Spinal cord (tissue), 10 donors: ENCODE measurements around the gene TTC38. TPM values are rescaled to one million over a fixed set of nuclear protein-coding genes. Genes with fewer than 3 reads are reported as not detected.

ENCODE experiments used
- DNase-seq, 6 donors: peaks; one replicate each; pipeline versions ENCODE4 v3.0.0 to v3.0.0-alpha.2; 2013 to 2015; ENCODE audit warnings: low spot score in 6 of 6, low read depth in 4 of 6
- H3K27ac ChIP-seq: one replicate; pipeline ENCODE4 v1.5.1; 2013; ENCODE audit warnings: low read depth, low read length, control low read depth
- H3K27me3 ChIP-seq: one replicate; pipeline ENCODE4 v1.6.1; 2013; ENCODE audit warnings: low read length; ENCODE audit not compliant: control insufficient read depth, insufficient read depth
- H3K36me3 ChIP-seq: one replicate; pipeline ENCODE4 v1.6.1; 2013; ENCODE audit warnings: low read length; ENCODE audit not compliant: control insufficient read depth, insufficient read depth
- H3K4me1 ChIP-seq: one replicate; pipeline ENCODE4 v1.6.1; 2013; ENCODE audit warnings: low read length; ENCODE audit not compliant: control insufficient read depth, insufficient read depth
- H3K4me3 ChIP-seq: one replicate; pipeline ENCODE4 v1.5.1; 2013; ENCODE audit warnings: low read depth, low read length, control low read depth
- H3K9me3 ChIP-seq: one replicate; pipeline ENCODE4 v1.6.1; 2013; ENCODE audit warnings: low read length; ENCODE audit not compliant: control insufficient read depth, insufficient read depth
- WGBS: methylation state at CpG from one replicate; pipeline ENCODE4 v1.1.5; 2013; ENCODE audit warnings: missing lambda C conversion rate; ENCODE audit not compliant: insufficient coverage; 5-methylcytosine and 5-hydroxymethylcytosine counted together
- polyA plus RNA-seq, 2 donors: library from polyadenylated mRNA; unstranded; fragments of 120-200 nt; gene quantifications; one replicate each; pipeline ENCODE4 v1.2.1, GENCODE V29; 2013; ENCODE audit not compliant: insufficient read length in 2 of 2
- total RNA-seq, 2 donors: library from RNA; depleted of rRNA in 1 of 2; stranded (reverse); fragments of 120-200 nt in 1 of 2; fragments of >200 nt in 1 of 2; gene quantifications; one replicate each; pipeline versions ENCODE4 v1.2.3 to v1.2.4, GENCODE V29; 2013 to 2014
- donor health status: healthy.

TTC38 gene
- total and polyA plus RNA-seq, 4 donors = 15.6 to 33.1 (median 27.3) TPM

GRCh38 chr22:46281866-46282678, 14.3 kb downstream of the TTC38 start:
- Histone ChIP-seq H3K4me3 (no peak overlapping the region), H3K27me3 (no peaks in the 10 kb centered on the region), H3K36me3 (peaks cover 90% of the 10 kb centered on the region), H3K9me3 (no peaks in the 10 kb centered on the region), H3K4me1 (no peaks in the 10 kb centered on the region), H3K27ac (no peak overlapping the region)
- 95% methylated on average over 13 of the region's 13 CpGs for WGBS
- DNase-seq = no peak

DNA sequence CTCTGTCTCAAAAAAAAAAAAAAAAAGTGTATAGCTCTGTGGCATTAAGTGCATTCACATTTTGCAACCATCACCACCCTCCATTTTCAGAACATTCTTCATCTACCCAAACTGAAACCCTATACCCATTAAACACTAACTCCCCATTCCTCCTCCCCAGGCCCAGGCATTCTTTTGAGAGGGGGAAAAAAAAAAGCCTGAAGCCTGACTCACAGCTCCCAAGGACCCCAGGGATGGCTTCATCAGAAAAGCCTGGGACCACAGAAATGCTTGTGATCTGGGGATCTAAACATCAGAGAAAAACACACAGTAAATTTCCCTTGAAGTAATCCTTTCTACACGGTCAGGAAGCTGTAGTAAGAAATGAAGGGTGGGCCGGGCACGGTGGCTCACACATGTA, 18.2 kb downstream of the TTC38 start:
- H3K9me3 ChIP-seq = no peaks in the 10 kb centered on the region
- no peak for DNase-seq
- H3K27ac ChIP-seq = no peak overlapping the region
- H3K36me3 ChIP-seq = peaks cover 91% of the 10 kb centered on the region
- WGBS = 100% methylated on average over 3 of the region's 3 CpGs
- no peaks in the 10 kb centered on the region for H3K4me1 ChIP-seq
- H3K4me3 ChIP-seq = no peak overlapping the region
- H3K27me3 ChIP-seq = no peaks in the 10 kb centered on the region

GRCh38 chr22:46286941-46287872, 19.4 kb downstream of the TTC38 start:
- no peaks in the 10 kb centered on the region for H3K27me3 ChIP-seq
- DNase-seq = no peak
- H3K4me1 ChIP-seq = no peaks in the 10 kb centered on the region
- peaks cover 91% of the 10 kb centered on the region for H3K36me3 ChIP-seq
- H3K4me3 ChIP-seq = no peak overlapping the region
- WGBS = 96% methylated on average over 15 of the region's 15 CpGs
- H3K27ac ChIP-seq = no peak overlapping the region
- H3K9me3 ChIP-seq = no peaks in the 10 kb centered on the region

DNA sequence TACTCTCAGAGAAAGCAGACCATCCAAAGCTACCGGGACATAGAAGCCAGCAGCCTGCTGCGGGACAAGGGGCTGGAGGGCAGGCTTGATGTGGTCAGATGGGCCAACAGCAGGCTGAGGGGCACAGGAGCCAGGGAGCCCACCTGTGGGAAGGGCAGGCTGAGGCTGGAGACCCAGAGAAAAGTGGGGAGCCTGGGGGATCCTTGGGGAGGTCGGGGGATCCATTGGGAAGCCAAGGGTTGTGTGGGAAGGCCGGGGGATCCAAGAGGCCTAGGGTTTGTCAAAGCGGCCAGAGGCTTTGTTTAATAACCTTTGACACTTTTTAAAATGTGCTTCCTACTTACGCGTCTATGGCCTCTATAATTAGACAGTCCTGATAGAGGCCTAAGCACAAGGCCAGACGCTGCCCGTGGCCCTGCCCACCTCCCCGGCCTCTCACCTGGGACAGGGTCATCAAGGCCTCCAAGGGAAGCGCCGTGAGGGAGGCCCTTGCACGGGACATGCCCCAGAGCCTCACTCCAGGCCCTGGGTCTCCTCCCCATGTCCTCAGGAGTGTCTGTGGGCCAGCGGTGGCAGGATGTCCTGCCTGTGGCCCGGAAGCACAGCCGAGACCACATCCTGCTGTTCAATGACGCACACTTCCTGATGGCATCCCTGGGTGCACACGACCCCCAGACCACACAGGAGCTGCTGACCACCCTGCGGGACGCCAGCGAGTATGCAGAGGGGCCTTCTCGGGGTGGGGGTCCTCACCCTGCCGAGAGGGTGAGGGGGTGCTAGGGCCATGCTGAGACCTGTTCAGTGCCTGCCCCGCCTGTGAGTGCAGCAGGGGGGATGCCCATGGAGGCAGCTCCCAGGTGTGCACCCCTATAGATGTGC, 20.3 kb downstream of the TTC38 start:
- Histone ChIP-seq H3K4me1 (no peaks in the 10 kb centered on the region), H3K4me3 (no peak overlapping the region), H3K9me3 (no peaks in the 10 kb centered on the region), H3K27me3 (no peaks in the 10 kb centered on the region), H3K36me3 (peaks cover 91% of the 10 kb centered on the region), H3K27ac (no peak overlapping the region)
- 85% methylated on average over 24 of the region's 24 CpGs for WGBS
- DNase-seq = no peak

- Histone ChIP-seq H3K27ac (no peak overlapping the region), H3K4me1 (no peaks in the 10 kb centered on the region), H3K36me3 (peaks cover 94% of the 10 kb centered on the region), H3K27me3 (no peaks in the 10 kb centered on the region), H3K9me3 (no peaks in the 10 kb centered on the region), H3K4me3 (no peak overlapping the region)
- DNase-seq = no peak
- WGBS = 86% methylated on average over 7 of the region's 7 CpGs
Observed at GRCh38 chr22:46288846-46289243, 21.0 kb downstream of the TTC38 start.

DNA sequence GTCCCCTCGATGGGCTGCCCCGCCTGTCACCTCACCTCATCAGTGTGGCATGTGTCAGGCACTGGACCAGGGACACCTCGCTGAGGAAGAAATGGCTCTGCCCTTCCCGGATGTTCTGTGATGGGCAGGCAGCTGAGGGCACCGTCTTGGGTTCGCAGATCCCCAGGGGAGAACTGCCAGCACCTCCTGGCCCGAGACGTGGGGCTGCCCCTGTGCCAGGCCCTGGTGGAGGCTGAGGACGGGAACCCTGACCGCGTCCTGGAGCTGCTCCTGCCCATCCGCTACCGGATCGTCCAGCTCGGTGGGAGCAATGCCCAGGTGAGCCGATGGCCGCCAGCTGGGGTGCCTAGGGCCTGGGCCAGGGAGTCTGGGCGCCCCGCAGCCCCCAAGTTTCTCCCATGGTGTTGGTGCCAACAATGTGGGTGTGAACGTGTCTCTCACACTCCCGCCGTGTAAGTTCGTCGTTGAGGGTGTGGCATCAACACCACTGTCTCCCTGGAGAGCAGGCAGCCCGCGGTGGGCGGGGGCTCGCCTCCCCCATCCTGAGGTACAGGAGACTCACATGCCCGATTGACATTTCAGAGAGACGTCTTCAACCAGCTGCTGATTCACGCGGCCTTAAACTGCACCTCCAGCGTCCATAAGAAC, 21.6 kb downstream of the TTC38 start:
- H3K27me3 ChIP-seq = no peaks in the 10 kb centered on the region
- no peak for DNase-seq
- H3K27ac ChIP-seq = no peak overlapping the region
- peaks cover 93% of the 10 kb centered on the region for H3K36me3 ChIP-seq
- H3K4me1 ChIP-seq = no peaks in the 10 kb centered on the region
- no peak overlapping the region for H3K4me3 ChIP-seq
- no peaks in the 10 kb centered on the region for H3K9me3 ChIP-seq
- WGBS = 94% methylated on average over 33 of the region's 33 CpGs

DNA sequence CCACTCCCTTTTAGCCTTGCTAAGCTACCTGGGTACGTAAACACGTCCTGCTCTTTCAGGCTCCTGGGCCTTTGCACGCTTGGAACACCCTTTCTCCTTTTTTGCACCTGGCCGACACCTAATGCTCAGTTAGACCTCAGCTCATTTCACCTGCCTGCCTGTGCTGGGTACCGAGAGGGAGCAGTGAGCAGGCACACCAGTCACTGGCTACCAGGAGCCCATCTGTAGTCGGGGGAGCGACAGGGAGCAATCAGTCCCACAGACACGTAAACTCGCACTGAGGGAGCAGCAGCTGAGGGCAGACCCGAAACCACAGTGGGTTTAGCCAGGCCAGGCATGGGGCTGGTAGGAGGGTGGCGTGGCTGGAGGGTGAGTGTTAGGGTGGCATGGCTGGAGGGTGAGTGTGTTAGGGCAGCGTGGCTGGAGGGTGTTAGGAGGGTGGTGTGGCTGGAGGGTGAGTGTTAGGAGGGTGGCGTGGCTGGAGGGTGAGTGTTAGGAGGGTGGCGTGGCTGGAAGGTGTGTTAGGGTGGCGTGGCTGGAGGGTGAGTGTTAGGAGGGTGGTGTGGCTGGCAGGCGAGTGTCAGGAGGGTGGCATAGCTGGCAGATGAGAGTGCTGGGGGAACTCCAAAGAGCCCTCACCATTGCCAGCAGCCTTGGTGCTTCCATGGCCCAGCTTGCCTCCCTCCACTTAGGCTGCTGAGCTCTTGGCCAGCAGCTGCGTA, 22.5 kb downstream of the TTC38 start:
- Histone ChIP-seq H3K27me3 (no peaks in the 10 kb centered on the region), H3K4me3 (no peak overlapping the region), H3K9me3 (no peaks in the 10 kb centered on the region), H3K4me1 (peaks cover 3% of the 10 kb centered on the region), H3K27ac (no peak overlapping the region), H3K36me3 (peaks cover 86% of the 10 kb centered on the region)
- 94% methylated on average over 16 of the region's 17 CpGs for WGBS
- no peak for DNase-seq

- Histone ChIP-seq H3K27me3 (no peaks in the 10 kb centered on the region), H3K36me3 (peaks cover 79% of the 10 kb centered on the region), H3K4me1 (peaks cover 11% of the 10 kb centered on the region), H3K4me3 (no peak overlapping the region), H3K9me3 (no peaks in the 10 kb centered on the region), H3K27ac (no peak overlapping the region)
- no peak for DNase-seq
- whole genome bisulfite sequencing = 93% methylated on average over 16 of the region's 23 CpGs
Observed at GRCh38 chr22:46290843-46291785, 23.3 kb downstream of the TTC38 start.
